DND-41 (cell line): ENCODE measurements around the gene GRWD1.

Experiments used
- ATAC-seq: fragments of 200-7000 bp; cut with Tn5 transposase; 3 replicates; pipeline ENCODE4 v1.9.1; 2021; ENCODE audit warnings: low read depth; ENCODE audit not compliant: insufficient read depth
- DNase-seq: peaks from one replicate; pipeline ENCODE4 v3.0.0-alpha.2; 2020
- H2AFZ ChIP-seq: 2 replicates; pipeline ENCODE4 v1.6.0; 2012; ENCODE audit warnings: low read depth, low read length
- H3K27ac ChIP-seq: 2 replicates; pipeline ENCODE4 v1.5.1; 2012; ENCODE audit warnings: low read length, inconsistent platforms
- H3K27me3 ChIP-seq: fragments of 200-600 bp; sonication (generic); 2 replicates; pipeline ENCODE4 v1.6.0; 2012; ENCODE audit warnings: low read length, mild to moderate bottlenecking, inconsistent platforms; ENCODE audit not compliant: insufficient read depth, poor library complexity
- H3K36me3 ChIP-seq: 2 replicates; pipeline ENCODE4 v1.5.1; 2012; ENCODE audit warnings: low read length, inconsistent platforms; ENCODE audit not compliant: insufficient read depth
- H3K4me1 ChIP-seq: 2 replicates; pipeline ENCODE4 v1.5.1; 2012; ENCODE audit warnings: mild to moderate bottlenecking, low read length; ENCODE audit not compliant: insufficient read depth
- H3K4me2 ChIP-seq: 2 replicates; pipeline ENCODE4 v1.6.0; 2012; ENCODE audit warnings: mild to moderate bottlenecking, moderate library complexity, low read length, inconsistent platforms; ENCODE audit not compliant: insufficient read depth
- H3K4me3 ChIP-seq, 2 experiments: fragments of 200-600 bp in 1 of 2; shearing (Covaris generic) in 1 of 2; 2 replicates each; pipeline ENCODE4 v1.5.1; 2012 to 2016; ENCODE audit warnings: inconsistent platforms in 2 of 2, low read length in 2 of 2, mild to moderate bottlenecking in 2 of 2, low read depth in 1 of 2, moderate library complexity in 1 of 2
- H3K79me2 ChIP-seq: 2 replicates; pipeline ENCODE4 v1.6.0; 2012; ENCODE audit warnings: low read length, inconsistent platforms; ENCODE audit not compliant: insufficient read depth
- H3K9ac ChIP-seq: 2 replicates; pipeline ENCODE4 v1.6.0; 2012; ENCODE audit warnings: low read depth, mild to moderate bottlenecking, inconsistent platforms, low read length, moderate library complexity
- H3K9me3 ChIP-seq: 2 replicates; pipeline ENCODE4 v1.5.1; 2012; ENCODE audit warnings: low read length, moderate library complexity, mild to moderate bottlenecking, inconsistent platforms; ENCODE audit not compliant: insufficient read depth, severe bottlenecking
- H4K20me1 ChIP-seq: 2 replicates; pipeline ENCODE4 v1.6.0; 2012; ENCODE audit warnings: low read length; ENCODE audit not compliant: insufficient read depth
- EZH2 ChIP-seq: IDR thresholded peaks from 3 replicates; pipeline ENCODE4 v1.6.1; 2012; ENCODE audit warnings: borderline replicate concordance, low read depth, mild to moderate bottlenecking, moderate library complexity, low read length, inconsistent platforms; ENCODE audit not compliant: severe bottlenecking
- TF ChIP-seq, protein P1 (sequence below): IDR thresholded peaks from 2 replicates; pipeline ENCODE4 v1.5.1; 2012; ENCODE audit warnings: borderline replicate concordance, low read length, moderate library complexity, mild to moderate bottlenecking; ENCODE audit not compliant: poor library complexity, severe bottlenecking; ENCODE audit errors: extremely low read depth

Gene GRWD1

GRCh38 chr19:48444129-48444935 lies 1.5 kb upstream of the GRWD1 start:
- Histone ChIP-seq H2AFZ (peak overlapping the region; percentile 86), H3K36me3 (peaks cover 32% of the 10 kb centered on the region), H3K9me3 (no peaks in the 10 kb centered on the region), H3K27me3 (no peaks in the 10 kb centered on the region), H3K4me3 (peak overlapping the region; percentile 91 to 95; a peak in 3 of 4 replicates), H4K20me1 (no peaks in the 10 kb centered on the region), H3K27ac (peak overlapping the region; percentile 81), H3K4me2 (peak overlapping the region; percentile 93), H3K4me1 (peaks cover 31% of the 10 kb centered on the region), H3K9ac (peak overlapping the region; percentile 85), H3K79me2 (peaks cover 38% of the 10 kb centered on the region)
- DNase-seq (no peak), ATAC-seq (no peak)
- TF ChIP-seq, protein P1, sequence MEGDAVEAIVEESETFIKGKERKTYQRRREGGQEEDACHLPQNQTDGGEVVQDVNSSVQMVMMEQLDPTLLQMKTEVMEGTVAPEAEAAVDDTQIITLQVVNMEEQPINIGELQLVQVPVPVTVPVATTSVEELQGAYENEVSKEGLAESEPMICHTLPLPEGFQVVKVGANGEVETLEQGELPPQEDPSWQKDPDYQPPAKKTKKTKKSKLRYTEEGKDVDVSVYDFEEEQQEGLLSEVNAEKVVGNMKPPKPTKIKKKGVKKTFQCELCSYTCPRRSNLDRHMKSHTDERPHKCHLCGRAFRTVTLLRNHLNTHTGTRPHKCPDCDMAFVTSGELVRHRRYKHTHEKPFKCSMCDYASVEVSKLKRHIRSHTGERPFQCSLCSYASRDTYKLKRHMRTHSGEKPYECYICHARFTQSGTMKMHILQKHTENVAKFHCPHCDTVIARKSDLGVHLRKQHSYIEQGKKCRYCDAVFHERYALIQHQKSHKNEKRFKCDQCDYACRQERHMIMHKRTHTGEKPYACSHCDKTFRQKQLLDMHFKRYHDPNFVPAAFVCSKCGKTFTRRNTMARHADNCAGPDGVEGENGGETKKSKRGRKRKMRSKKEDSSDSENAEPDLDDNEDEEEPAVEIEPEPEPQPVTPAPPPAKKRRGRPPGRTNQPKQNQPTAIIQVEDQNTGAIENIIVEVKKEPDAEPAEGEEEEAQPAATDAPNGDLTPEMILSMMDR = no peak
- TF ChIP-seq EZH2 = no peak

- no peak for DNase-seq
- Histone ChIP-seq H3K27ac (peak overlapping the region; percentile 81), H3K4me3 (peak overlapping the region; percentile 91 to 95; a peak in 3 of 4 replicates), H3K9ac (peak overlapping the region; percentile 85), H3K36me3 (peaks cover 37% of the 10 kb centered on the region), H2AFZ (peak overlapping the region; percentile 86), H3K9me3 (no peaks in the 10 kb centered on the region), H3K4me1 (peaks cover 31% of the 10 kb centered on the region), H3K4me2 (peak overlapping the region; percentile 93), H3K27me3 (no peaks in the 10 kb centered on the region), H3K79me2 (peaks cover 42% of the 10 kb centered on the region), H4K20me1 (no peaks in the 10 kb centered on the region)
- ATAC-seq = no peak
- no peak for TF ChIP-seq EZH2
- TF ChIP-seq, protein P1 = no peak
These were observed 915 bp upstream of the GRWD1 start for GRCh38 chr19:48444936-48445200.

DNA sequence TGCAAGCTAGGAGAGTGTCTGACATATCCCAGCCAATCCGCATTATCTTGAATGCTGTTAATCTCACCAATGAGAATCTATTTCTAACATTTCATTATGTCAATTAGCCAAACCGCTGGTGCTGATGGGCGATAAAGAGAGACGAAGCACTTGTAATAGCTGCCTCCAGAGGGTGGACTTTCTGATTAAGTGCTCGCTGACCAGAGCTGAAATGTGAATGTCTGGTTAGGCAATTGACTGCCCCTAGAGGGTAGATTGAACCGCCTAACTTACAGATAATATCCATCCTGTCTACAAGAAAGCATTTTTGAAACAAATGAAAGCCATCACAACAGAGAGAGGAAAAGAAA lies 552 bp upstream of the GRWD1 start:
- H3K4me1 ChIP-seq = peaks cover 31% of the 10 kb centered on the region
- peak; percentile 11 for ATAC-seq

More for the DNA sequence above, 552 bp upstream of the GRWD1 start:
- Histone ChIP-seq H3K9ac (peak overlapping the region; percentile 85), H3K36me3 (peaks cover 41% of the 10 kb centered on the region), H4K20me1 (peaks cover 2% of the 10 kb centered on the region; the same call in 1 of the 2 replicates), H3K27me3 (no peaks in the 10 kb centered on the region), H2AFZ (peak overlapping the region; percentile 86), H3K27ac (peak overlapping the region; percentile 81), H3K9me3 (no peaks in the 10 kb centered on the region), H3K4me2 (peak overlapping the region; percentile 93), H3K4me3 (peak overlapping the region; percentile 91 to 95; a peak in 3 of 4 replicates), H3K79me2 (peaks cover 46% of the 10 kb centered on the region)
- DNase-seq = peak; percentile 23
- TF ChIP-seq, protein P1 = peak; percentile 48
- TF ChIP-seq EZH2 = no peak
